Testis (tissue), 2 donors: Measurements from ENCODE around the gene CHMP6.

Experiments used
- POLR2A ChIP-seq: fragments of 450-650 bp; IDR thresholded peaks from one replicate; pipeline ENCODE4 v1.6.1; 2017; ENCODE audit warnings: antibody characterized with exemption, mild to moderate bottlenecking, moderate library complexity
- TF ChIP-seq, protein P1 (sequence below), 3 experiments: fragments of 450-650 bp in 2 of 3; fragments of 200-600 bp in 1 of 3; sonication (generic) in 1 of 3; IDR thresholded peaks; one replicate each; pipeline ENCODE4 v1.5.1; 2016 to 2019; ENCODE audit warnings: antibody characterized with exemption in 3 of 3, mild to moderate bottlenecking in 2 of 3, moderate library complexity in 1 of 3

DNA sequence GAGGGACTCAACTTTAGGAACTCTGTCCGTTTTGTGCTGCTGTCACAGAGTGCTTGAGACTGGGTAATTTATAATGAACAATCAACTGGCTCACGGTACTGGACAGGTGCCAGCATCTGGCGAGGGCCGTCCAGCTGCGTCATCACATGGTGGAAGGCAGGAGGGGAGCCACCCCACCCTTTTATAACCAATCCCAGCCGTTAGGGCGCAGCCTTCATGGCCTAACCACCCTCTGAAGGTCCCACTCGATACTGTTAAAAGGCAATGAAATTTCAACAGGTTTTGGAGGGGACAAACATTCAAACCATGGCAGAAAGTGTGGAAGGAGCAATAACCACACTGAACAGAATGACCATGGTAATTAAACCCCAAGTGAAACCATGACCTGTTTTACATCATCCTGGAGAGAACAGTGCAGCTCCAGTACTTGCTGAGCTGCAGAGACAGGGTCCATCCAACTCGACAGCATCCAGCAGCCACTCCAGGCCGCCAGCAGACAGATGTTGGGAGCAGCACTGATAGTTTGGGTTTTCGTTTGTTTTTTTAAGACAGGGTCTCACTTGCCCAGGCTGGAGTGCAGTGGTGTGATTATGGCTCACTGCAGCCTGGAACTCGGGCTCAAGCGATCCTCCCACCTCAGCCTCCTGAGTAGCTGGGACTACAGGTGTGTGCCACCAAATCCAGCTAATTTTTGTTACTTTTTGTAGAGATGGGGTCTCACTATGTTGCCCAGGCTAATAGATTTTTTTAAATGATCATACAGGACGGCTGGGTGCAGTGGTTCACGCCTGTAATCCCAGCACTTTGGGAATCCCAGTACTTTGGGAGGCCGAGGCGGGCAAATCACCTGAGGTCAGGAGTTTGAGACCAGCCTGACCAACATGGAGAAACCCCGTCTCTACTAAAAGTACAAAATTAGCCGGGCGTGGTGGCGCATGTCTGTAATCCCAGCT is 11.0 kb downstream of the CHMP6 start:
- no peak for TF ChIP-seq POLR2A
- TF ChIP-seq, protein P1, sequence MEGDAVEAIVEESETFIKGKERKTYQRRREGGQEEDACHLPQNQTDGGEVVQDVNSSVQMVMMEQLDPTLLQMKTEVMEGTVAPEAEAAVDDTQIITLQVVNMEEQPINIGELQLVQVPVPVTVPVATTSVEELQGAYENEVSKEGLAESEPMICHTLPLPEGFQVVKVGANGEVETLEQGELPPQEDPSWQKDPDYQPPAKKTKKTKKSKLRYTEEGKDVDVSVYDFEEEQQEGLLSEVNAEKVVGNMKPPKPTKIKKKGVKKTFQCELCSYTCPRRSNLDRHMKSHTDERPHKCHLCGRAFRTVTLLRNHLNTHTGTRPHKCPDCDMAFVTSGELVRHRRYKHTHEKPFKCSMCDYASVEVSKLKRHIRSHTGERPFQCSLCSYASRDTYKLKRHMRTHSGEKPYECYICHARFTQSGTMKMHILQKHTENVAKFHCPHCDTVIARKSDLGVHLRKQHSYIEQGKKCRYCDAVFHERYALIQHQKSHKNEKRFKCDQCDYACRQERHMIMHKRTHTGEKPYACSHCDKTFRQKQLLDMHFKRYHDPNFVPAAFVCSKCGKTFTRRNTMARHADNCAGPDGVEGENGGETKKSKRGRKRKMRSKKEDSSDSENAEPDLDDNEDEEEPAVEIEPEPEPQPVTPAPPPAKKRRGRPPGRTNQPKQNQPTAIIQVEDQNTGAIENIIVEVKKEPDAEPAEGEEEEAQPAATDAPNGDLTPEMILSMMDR (IDR thresholded peaks at IDR 0.05) = no peak
